ENCODE data around the gene ITPR3. TPM values are rescaled to one million over a fixed set of nuclear protein-coding genes. Genes with fewer than 3 reads are reported as not detected.

ITPR3 gene
- total RNA-seq, 1 donor from 2014 or later, result 21.6 TPM

GRCh38 chr6:33610067-33610466, 11.1 kb upstream of the ITPR3 start:
- Mint-ChIP-seq H3K4me1 (ENCODE audit: unreplicated experiment) (peaks cover 39% of the 10 kb centered on the region), H3K36me3 (ENCODE audit: unreplicated experiment) (peaks cover 2% of the 10 kb centered on the region), H3K27me3 (ENCODE audit: unreplicated experiment) (no peaks in the 10 kb centered on the region), H3K4me3 (ENCODE audit: unreplicated experiment) (peak overlapping the region; percentile 26), H3K9me3 (ENCODE audit: unreplicated experiment) (peaks cover 3% of the 10 kb centered on the region), H3K27ac (ENCODE audit: unreplicated experiment) (peak overlapping the region; percentile 85)
- DNase-seq (ENCODE audit: extremely low spot score, unreplicated experiment), result no peak
- no peak for TF ChIP-seq CTCF (IDR thresholded peaks at IDR 0.05)

- H3K36me3 Mint-ChIP-seq (ENCODE audit: unreplicated experiment), result no peaks in the 10 kb centered on the region
- no peaks in the 10 kb centered on the region for H3K27me3 Mint-ChIP-seq (ENCODE audit: unreplicated experiment)
- H3K27ac Mint-ChIP-seq (ENCODE audit: unreplicated experiment), result peak overlapping the region; percentile 85
- no peaks in the 10 kb centered on the region for H3K9me3 Mint-ChIP-seq (ENCODE audit: unreplicated experiment)
- H3K4me1 Mint-ChIP-seq (ENCODE audit: unreplicated experiment), result peaks cover 39% of the 10 kb centered on the region
- DNase-seq (ENCODE audit: extremely low spot score, unreplicated experiment), result no peak
- H3K4me3 Mint-ChIP-seq (ENCODE audit: unreplicated experiment), result no peak overlapping the region
- TF ChIP-seq CTCF (IDR thresholded peaks at IDR 0.05), result no peak
Observed at GRCh38 chr6:33610779-33611732, 10.1 kb upstream of the ITPR3 start.

GRCh38 chr6:33613146-33613794, 7.9 kb upstream of the ITPR3 start:
- no peak for DNase-seq (ENCODE audit: extremely low spot score, unreplicated experiment)
- Mint-ChIP-seq H3K27ac (ENCODE audit: unreplicated experiment) (peak overlapping the region; percentile 67), H3K9me3 (ENCODE audit: unreplicated experiment) (no peaks in the 10 kb centered on the region), H3K4me1 (ENCODE audit: unreplicated experiment) (peaks cover 39% of the 10 kb centered on the region), H3K4me3 (ENCODE audit: unreplicated experiment) (no peak overlapping the region), H3K36me3 (ENCODE audit: unreplicated experiment) (no peaks in the 10 kb centered on the region), H3K27me3 (ENCODE audit: unreplicated experiment) (no peaks in the 10 kb centered on the region)
- TF ChIP-seq CTCF (IDR thresholded peaks at IDR 0.05), result no peak

GRCh38 chr6:33613795-33614168, 7.3 kb upstream of the ITPR3 start:
- Mint-ChIP-seq H3K9me3 (ENCODE audit: unreplicated experiment) (no peaks in the 10 kb centered on the region), H3K36me3 (ENCODE audit: unreplicated experiment) (no peaks in the 10 kb centered on the region), H3K4me1 (ENCODE audit: unreplicated experiment) (peaks cover 35% of the 10 kb centered on the region), H3K4me3 (ENCODE audit: unreplicated experiment) (no peak overlapping the region), H3K27ac (ENCODE audit: unreplicated experiment) (peak overlapping the region; percentile 67), H3K27me3 (ENCODE audit: unreplicated experiment) (no peaks in the 10 kb centered on the region)
- TF ChIP-seq CTCF (IDR thresholded peaks at IDR 0.05), result no peak
- no peak for DNase-seq (ENCODE audit: extremely low spot score, unreplicated experiment)

- Mint-ChIP-seq H3K27ac (ENCODE audit: unreplicated experiment) (no peak overlapping the region), H3K27me3 (ENCODE audit: unreplicated experiment) (no peaks in the 10 kb centered on the region), H3K36me3 (ENCODE audit: unreplicated experiment) (no peaks in the 10 kb centered on the region), H3K4me1 (ENCODE audit: unreplicated experiment) (peaks cover 25% of the 10 kb centered on the region), H3K4me3 (ENCODE audit: unreplicated experiment) (no peak overlapping the region), H3K9me3 (ENCODE audit: unreplicated experiment) (no peaks in the 10 kb centered on the region)
- no peak for DNase-seq (ENCODE audit: extremely low spot score, unreplicated experiment)
- TF ChIP-seq CTCF (IDR thresholded peaks at IDR 0.05), result no peak
Observed at GRCh38 chr6:33616113-33616512, 5.0 kb upstream of the ITPR3 start.
